Measurements from ENCODE around the gene ST3GAL3. TPM values are rescaled to one million over a fixed set of nuclear protein-coding genes. Genes with fewer than 3 reads are reported as not detected.

The ST3GAL3 gene
- total RNA-seq, 1 experiment from 2014 or later = 26.8 TPM

GRCh38 chr1:43797891-43798290, 90.6 kb downstream of the ST3GAL3 start:
- Histone ChIP-seq H3K4me3 (ENCODE audit: low read depth, low read length, poor library complexity, severe bottlenecking) (no peak overlapping the region), H3K27ac (ENCODE audit: low read depth, low read length, poor library complexity, severe bottlenecking) (peak overlapping the region; percentile 5), H3K36me3 (ENCODE audit: insufficient read depth, low read length, poor library complexity, severe bottlenecking) (no peaks in the 10 kb centered on the region), H3K9me3 (ENCODE audit: low read depth, low read length, poor library complexity, severe bottlenecking) (no peaks in the 10 kb centered on the region), H3K4me1 (ENCODE audit: insufficient read depth, low read length, poor library complexity, severe bottlenecking) (peaks cover 31% of the 10 kb centered on the region), H3K27me3 (replicated peaks; ENCODE audit: insufficient read depth, low read depth, low read length, poor library complexity) (no peaks in the 10 kb centered on the region)
- no peak for TF ChIP-seq EZH2 (IDR thresholded peaks at IDR 0.05; ENCODE audit: borderline replicate concordance, low read depth, low read length, poor library complexity, severe bottlenecking)
- no peak for TF ChIP-seq CTCF (conservative IDR thresholded peaks at IDR 0.05; ENCODE audit: low read depth, low read length)
- CTCF ChIA-PET = no interaction called here
- POLR2A ChIA-PET (ENCODE audit: low non-redundant PET) = no interaction called here
- intact Hi-C loops (cut with micrococcal nuclease; ENCODE audit: unreplicated experiment) = no loop called here
- no peak for DNase-seq (ENCODE audit: low spot score)
- BruUV-seq (replicated peaks) = no TSS peak

GRCh38 chr1:43799656-43800635, 92.6 kb downstream of the ST3GAL3 start:
- Histone ChIP-seq H3K4me3 (ENCODE audit: low read depth, low read length, poor library complexity, severe bottlenecking) (no peak overlapping the region), H3K4me1 (ENCODE audit: insufficient read depth, low read length, poor library complexity, severe bottlenecking) (peaks cover 31% of the 10 kb centered on the region), H3K9me3 (ENCODE audit: low read depth, low read length, poor library complexity, severe bottlenecking) (no peaks in the 10 kb centered on the region), H3K27me3 (replicated peaks; ENCODE audit: insufficient read depth, low read depth, low read length, poor library complexity) (no peaks in the 10 kb centered on the region), H3K36me3 (ENCODE audit: insufficient read depth, low read length, poor library complexity, severe bottlenecking) (no peaks in the 10 kb centered on the region), H3K27ac (ENCODE audit: low read depth, low read length, poor library complexity, severe bottlenecking) (peak overlapping the region; percentile 60)
- DNase-seq (ENCODE audit: low spot score) = peak; percentile 45
- POLR2A ChIA-PET (ENCODE audit: low non-redundant PET) = no interaction called here
- BruUV-seq (replicated peaks) = no TSS peak
- CTCF ChIA-PET = no interaction called here
- intact Hi-C loops (cut with micrococcal nuclease; ENCODE audit: unreplicated experiment) = no loop called here
- TF ChIP-seq CTCF (conservative IDR thresholded peaks at IDR 0.05; ENCODE audit: low read depth, low read length) = no peak
- no peak for TF ChIP-seq EZH2 (IDR thresholded peaks at IDR 0.05; ENCODE audit: borderline replicate concordance, low read depth, low read length, poor library complexity, severe bottlenecking)

- Histone ChIP-seq H3K27me3 (replicated peaks; ENCODE audit: insufficient read depth, low read depth, low read length, poor library complexity) (no peaks in the 10 kb centered on the region), H3K9me3 (ENCODE audit: low read depth, low read length, poor library complexity, severe bottlenecking) (no peaks in the 10 kb centered on the region), H3K4me3 (ENCODE audit: low read depth, low read length, poor library complexity, severe bottlenecking) (no peak overlapping the region), H3K4me1 (ENCODE audit: insufficient read depth, low read length, poor library complexity, severe bottlenecking) (peaks cover 23% of the 10 kb centered on the region), H3K36me3 (ENCODE audit: insufficient read depth, low read length, poor library complexity, severe bottlenecking) (no peaks in the 10 kb centered on the region), H3K27ac (ENCODE audit: low read depth, low read length, poor library complexity, severe bottlenecking) (no peak overlapping the region)
- BruUV-seq (replicated peaks) = no TSS peak
- DNase-seq (ENCODE audit: low spot score) = no peak
- CTCF ChIA-PET = no interaction called here
- TF ChIP-seq EZH2 (IDR thresholded peaks at IDR 0.05; ENCODE audit: borderline replicate concordance, low read depth, low read length, poor library complexity, severe bottlenecking) (no peak), CTCF (conservative IDR thresholded peaks at IDR 0.05; ENCODE audit: low read depth, low read length) (no peak)
- POLR2A ChIA-PET (ENCODE audit: low non-redundant PET) = no interaction called here
- intact Hi-C loops (cut with micrococcal nuclease; ENCODE audit: unreplicated experiment) = no loop called here
Observed at GRCh38 chr1:43800771-43801170, 93.4 kb downstream of the ST3GAL3 start.

Measured in A673 (cell line).